Retinal pigment epithelial cell (primary cell): Measurements from ENCODE around the gene EOLA2.
"Not testable (repeated sequence)": the region's sequence is repeated elsewhere in the genome, so short reads cannot be mapped to it uniquely, and the experiment has no call there.

Experiments
- DNase-seq: peaks from one replicate; pipeline ENCODE4 v3.0.0-alpha.2; 2010; ENCODE audit warnings: low read depth
- H3K4me3 ChIP-seq: 2 replicates; pipeline ENCODE4 v1.5.1; 2011; ENCODE audit warnings: mild to moderate bottlenecking, low read length, control low read depth, moderate library complexity
- CTCF ChIP-seq: conservative IDR thresholded peaks from 2 replicates; pipeline ENCODE4 v1.5.1; 2011; ENCODE audit warnings: low read depth, low read length, control low read depth, inconsistent platforms

EOLA2 gene

DNA sequence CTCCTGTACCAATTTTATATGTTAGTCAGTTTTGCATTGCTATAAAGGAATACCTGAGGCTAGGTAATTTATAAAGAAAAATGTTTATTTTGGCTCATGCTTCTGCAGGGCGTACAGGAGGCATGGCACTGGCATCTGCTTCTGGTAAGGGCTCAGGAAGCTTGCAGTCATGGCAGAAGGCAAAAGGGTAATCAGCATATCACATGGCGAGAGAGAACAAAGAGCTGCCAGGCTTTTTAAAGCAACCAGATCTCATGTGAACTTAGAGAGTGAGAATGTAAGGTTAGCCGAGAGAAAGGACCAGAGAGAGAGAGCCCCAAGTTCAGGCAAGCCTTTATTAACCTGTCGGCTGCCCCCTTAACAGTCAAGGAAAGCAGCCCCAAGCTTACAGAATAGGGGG, 14.5 kb downstream of the EOLA2 start:
- not testable (repeated sequence) for H3K4me3 ChIP-seq, DNase-seq

GRCh38 chrX:149916745-149917392, 21.4 kb downstream of the EOLA2 start:
- H3K4me3 ChIP-seq: no peak overlapping the region
- TF ChIP-seq CTCF: no peak
- no peak for DNase-seq

DNA sequence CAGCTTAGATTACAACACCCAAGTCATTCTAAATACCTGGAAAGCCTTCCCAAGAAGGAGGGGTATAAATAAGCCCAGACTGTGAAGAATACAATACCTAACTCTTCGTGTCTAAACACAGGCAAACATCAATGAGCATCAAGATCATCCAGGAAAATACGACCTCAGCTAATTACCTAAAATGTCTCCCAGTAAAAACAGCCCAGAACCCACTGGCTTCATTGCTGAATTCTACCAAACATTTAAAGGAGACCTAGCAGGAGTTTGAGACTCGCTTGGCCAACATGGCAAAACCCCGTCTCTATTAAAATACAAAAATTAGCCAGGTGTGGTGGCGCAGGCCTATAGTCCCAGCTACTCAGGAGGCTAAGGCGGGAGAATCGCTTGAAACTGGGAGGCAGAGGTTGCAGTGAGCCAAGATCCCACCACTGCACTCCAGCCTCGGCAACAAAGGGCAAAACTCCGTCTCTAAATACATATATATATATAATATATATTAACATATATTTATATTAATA, 28.1 kb downstream of the EOLA2 start:
- DNase-seq: no peak
- TF ChIP-seq CTCF: no peak
- no peak overlapping the region for H3K4me3 ChIP-seq

GRCh38 chrX:149909324-149910177, 28.7 kb downstream of the EOLA2 start:
- no peak overlapping the region for H3K4me3 ChIP-seq
- no peak for DNase-seq
- TF ChIP-seq CTCF: no peak

- TF ChIP-seq CTCF: no peak
- H3K4me3 ChIP-seq: no peak overlapping the region
- no peak for DNase-seq
Measured at GRCh38 chrX:149908727-149909126, 29.6 kb downstream of the EOLA2 start.

DNA sequence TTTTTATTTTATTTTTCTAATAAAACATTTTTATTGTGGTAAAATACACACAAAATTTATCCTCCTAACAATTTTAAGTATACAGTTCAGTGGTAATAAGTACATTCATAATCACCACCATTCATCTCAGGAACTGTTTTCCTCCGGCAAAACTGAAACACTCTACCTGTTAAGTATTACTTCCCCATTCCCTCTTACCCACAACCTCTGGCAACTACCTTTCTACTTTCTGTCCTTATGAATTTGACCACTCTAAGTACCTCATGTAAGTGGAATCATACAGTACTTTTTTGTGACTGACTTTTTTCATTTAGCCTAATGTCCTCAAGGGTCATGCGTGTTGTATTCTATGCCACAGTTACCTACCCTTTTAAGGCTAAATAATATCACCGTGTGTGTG, 30.0 kb downstream of the EOLA2 start:
- DNase-seq: no peak
- no peak for TF ChIP-seq CTCF
- H3K4me3 ChIP-seq: no peak overlapping the region

DNA sequence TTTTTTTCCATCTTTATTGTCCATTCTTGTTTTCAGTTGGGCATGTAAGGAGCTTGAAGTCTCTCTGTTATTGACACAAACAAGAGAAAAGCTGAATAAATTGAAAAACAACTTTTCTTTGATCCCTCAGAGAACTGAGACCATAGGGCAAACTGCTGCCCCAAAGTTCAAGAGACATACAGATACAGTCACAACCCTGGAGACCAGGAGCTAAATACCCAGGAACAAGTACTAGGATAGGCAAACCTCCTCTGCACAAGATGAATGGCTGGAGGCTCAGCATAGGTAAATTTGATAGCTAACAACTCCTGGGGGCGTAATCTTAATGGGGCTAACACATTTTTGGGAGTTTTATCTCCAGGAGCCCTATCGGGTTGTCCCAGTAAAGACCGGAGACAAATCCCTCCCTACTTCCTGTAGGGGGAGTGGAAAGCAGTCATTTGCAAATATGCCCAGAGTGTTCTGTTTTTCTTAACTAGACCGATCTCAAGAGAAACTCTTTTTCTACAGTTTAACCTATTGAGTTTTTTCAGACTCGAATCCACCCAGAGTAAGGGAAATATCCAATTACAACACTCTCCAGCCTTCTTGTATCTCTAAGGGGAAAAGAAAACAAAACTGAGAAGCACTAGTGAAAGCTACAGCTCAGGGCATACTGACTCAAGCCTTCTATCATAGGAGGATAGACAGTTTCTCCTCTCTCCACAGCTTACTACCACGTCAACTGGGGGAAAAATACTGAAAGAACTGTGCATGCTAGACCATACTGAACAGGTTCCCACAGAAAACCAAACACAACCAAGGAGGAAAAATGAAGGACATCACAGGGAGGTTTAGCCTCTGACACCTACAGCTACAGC, 34.2 kb downstream of the EOLA2 start:
- H3K4me3 ChIP-seq: no peak overlapping the region
- TF ChIP-seq CTCF: no peak
- DNase-seq: no peak
